Fibroblast of the aortic adventitia (primary cell): Measurements from ENCODE around the gene ACOXL. TPM values are rescaled to one million over a fixed set of nuclear protein-coding genes. Genes with fewer than 3 reads are reported as not detected.

Experiments used
- DNase-seq: peaks from one replicate; pipeline ENCODE4 v3.0.0-alpha.2; 2010; ENCODE audit warnings: low read depth
- H3K4me3 ChIP-seq: 2 replicates; pipeline ENCODE4 v1.5.1; 2011; ENCODE audit warnings: low read depth, mild to moderate bottlenecking, control low read depth, low read length, moderate library complexity
- total RNA-seq: library from RNA; depleted of rRNA; stranded (reverse); fragments of >200 nt; gene quantifications from 2 replicates; pipeline ENCODE4 v1.2.3, GENCODE V29; 2012; ENCODE audit warnings: low replicate concordance
- TF ChIP-seq, protein P1 (sequence below): IDR thresholded peaks from 2 replicates; pipeline ENCODE4 v1.5.1; 2011; ENCODE audit warnings: mild to moderate bottlenecking, low read length, control low read depth, inconsistent platforms; ENCODE audit not compliant: insufficient read depth

The ACOXL gene
- total RNA-seq, 1 donor: not detected

GRCh38 chr2:110702514-110703380 is 29.6 kb upstream of the ACOXL start:
- TF ChIP-seq, protein P1, sequence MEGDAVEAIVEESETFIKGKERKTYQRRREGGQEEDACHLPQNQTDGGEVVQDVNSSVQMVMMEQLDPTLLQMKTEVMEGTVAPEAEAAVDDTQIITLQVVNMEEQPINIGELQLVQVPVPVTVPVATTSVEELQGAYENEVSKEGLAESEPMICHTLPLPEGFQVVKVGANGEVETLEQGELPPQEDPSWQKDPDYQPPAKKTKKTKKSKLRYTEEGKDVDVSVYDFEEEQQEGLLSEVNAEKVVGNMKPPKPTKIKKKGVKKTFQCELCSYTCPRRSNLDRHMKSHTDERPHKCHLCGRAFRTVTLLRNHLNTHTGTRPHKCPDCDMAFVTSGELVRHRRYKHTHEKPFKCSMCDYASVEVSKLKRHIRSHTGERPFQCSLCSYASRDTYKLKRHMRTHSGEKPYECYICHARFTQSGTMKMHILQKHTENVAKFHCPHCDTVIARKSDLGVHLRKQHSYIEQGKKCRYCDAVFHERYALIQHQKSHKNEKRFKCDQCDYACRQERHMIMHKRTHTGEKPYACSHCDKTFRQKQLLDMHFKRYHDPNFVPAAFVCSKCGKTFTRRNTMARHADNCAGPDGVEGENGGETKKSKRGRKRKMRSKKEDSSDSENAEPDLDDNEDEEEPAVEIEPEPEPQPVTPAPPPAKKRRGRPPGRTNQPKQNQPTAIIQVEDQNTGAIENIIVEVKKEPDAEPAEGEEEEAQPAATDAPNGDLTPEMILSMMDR: no peak
- no peak overlapping the region for H3K4me3 ChIP-seq
- DNase-seq: no peak

- H3K4me3 ChIP-seq: no peak overlapping the region
- TF ChIP-seq, protein P1: no peak
- no peak for DNase-seq
Observed at GRCh38 chr2:110707386-110707965, 24.9 kb upstream of the ACOXL start.

- TF ChIP-seq, protein P1: no peak
- H3K4me3 ChIP-seq: no peak overlapping the region
- no peak for DNase-seq
Observed at GRCh38 chr2:110708455-110708854, 23.9 kb upstream of the ACOXL start.

DNA sequence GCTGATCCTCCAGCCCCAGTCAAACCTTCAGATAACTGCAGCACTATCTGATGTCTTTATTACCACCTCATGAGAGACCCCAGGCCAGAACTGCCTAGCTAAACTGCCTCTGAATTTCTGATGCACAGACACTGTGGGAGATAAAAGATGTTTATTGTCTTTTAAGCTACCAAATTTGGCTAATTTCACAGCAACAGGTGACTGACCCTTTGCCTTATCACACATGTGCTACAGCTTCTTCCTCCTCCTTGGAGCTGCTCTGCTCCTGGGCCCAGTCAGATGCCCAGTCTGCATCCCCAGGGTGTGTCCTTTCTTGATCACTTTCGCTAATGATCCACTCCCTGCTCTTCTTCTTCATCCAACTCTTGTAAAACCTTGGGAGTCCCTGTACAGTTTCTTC is 19.6 kb upstream of the ACOXL start:
- TF ChIP-seq, protein P1: no peak
- no peak for DNase-seq
- no peak overlapping the region for H3K4me3 ChIP-seq

GRCh38 chr2:110713513-110714362 is 18.6 kb upstream of the ACOXL start:
- TF ChIP-seq, protein P1: no peak
- H3K4me3 ChIP-seq: no peak overlapping the region
- no peak for DNase-seq

GRCh38 chr2:110714452-110715224 is 17.7 kb upstream of the ACOXL start:
- H3K4me3 ChIP-seq: no peak overlapping the region
- DNase-seq: no peak
- TF ChIP-seq, protein P1: no peak
